Transverse colon (tissue), 4 donors: Measurements from ENCODE around the gene ALKBH5.

ENCODE experiments used
- POLR2A ChIP-seq: fragments of 450-650 bp; IDR thresholded peaks from one replicate; pipeline ENCODE4 v1.6.1; 2016; ENCODE audit warnings: antibody characterized with exemption, mild to moderate bottlenecking, moderate library complexity
- POLR2AphosphoS5 ChIP-seq, 3 donors: sonication (generic); formaldehyde crosslinking; IDR thresholded peaks; one replicate each; pipeline ENCODE4 v1.6.1; 2016; ENCODE audit warnings: antibody characterized with exemption in 3 of 3
- TF ChIP-seq, protein P1 (sequence below), 5 experiments: fragments of 200-600 bp in 3 of 5; fragments of 450-650 bp in 2 of 5; sonication (generic) in 3 of 5; IDR thresholded peaks; 1 replicate in 2 of 5; 2 replicates in 3 of 5; pipeline ENCODE4 v1.5.1; 2016 to 2017; ENCODE audit warnings: antibody characterized with exemption in 5 of 5, inconsistent platforms in 3 of 5, mild to moderate bottlenecking in 2 of 5, moderate library complexity in 1 of 5

DNA sequence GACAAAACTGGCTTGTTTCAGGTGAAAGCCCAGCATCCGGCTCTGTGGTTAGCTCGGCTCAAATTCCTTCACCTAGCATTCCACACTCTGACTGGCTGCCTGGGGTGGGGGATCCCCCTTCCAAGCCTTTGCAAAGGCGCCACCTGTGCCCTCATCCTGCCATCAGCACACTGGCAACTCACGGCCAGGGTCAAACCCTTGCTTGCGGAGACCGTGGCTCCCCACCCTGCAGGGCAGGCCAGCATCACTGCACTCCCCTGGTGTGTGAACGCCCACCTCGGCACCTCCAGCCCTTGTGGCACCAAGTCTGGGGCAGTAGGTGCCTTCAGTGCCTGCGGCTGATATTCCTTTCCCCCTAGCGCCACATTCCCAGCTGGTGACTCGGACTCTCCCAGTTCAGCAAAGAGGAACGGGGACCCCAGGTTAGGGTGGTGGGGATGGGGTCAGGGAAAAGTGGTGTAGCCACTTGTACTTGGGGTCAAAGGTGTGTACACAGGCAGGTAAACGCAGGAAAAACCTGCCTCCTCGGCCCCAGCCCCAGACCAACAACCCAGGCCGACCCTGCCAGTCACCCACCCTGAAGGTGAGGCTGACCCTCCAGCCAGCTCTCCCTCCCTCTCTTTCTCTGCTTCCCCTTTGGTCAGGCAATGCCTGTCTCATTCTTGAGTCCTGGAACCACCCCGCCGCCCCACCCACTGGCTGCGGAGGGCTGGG is 73.8 kb downstream of the ALKBH5 start:
- TF ChIP-seq, protein P1, sequence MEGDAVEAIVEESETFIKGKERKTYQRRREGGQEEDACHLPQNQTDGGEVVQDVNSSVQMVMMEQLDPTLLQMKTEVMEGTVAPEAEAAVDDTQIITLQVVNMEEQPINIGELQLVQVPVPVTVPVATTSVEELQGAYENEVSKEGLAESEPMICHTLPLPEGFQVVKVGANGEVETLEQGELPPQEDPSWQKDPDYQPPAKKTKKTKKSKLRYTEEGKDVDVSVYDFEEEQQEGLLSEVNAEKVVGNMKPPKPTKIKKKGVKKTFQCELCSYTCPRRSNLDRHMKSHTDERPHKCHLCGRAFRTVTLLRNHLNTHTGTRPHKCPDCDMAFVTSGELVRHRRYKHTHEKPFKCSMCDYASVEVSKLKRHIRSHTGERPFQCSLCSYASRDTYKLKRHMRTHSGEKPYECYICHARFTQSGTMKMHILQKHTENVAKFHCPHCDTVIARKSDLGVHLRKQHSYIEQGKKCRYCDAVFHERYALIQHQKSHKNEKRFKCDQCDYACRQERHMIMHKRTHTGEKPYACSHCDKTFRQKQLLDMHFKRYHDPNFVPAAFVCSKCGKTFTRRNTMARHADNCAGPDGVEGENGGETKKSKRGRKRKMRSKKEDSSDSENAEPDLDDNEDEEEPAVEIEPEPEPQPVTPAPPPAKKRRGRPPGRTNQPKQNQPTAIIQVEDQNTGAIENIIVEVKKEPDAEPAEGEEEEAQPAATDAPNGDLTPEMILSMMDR (IDR thresholded peaks at IDR 0.05) = no peak
- TF ChIP-seq POLR2AphosphoS5 (IDR thresholded peaks at IDR 0.05) (no peak), POLR2A (no peak)
